IPS DF 19.7 (cell line): ENCODE data around the gene PCNX2.

ENCODE experiments used
- DNase-seq: peaks from one replicate; pipeline ENCODE4 v3.0.0-alpha.2; 2013; ENCODE audit warnings: low read depth, low spot score

The PCNX2 gene

GRCh38 chr1:232984577-232985425, 310.7 kb downstream of the PCNX2 start:
- DNase-seq, result no peak

GRCh38 chr1:232983817-232984567, 311.5 kb downstream of the PCNX2 start:
- no peak for DNase-seq

DNA sequence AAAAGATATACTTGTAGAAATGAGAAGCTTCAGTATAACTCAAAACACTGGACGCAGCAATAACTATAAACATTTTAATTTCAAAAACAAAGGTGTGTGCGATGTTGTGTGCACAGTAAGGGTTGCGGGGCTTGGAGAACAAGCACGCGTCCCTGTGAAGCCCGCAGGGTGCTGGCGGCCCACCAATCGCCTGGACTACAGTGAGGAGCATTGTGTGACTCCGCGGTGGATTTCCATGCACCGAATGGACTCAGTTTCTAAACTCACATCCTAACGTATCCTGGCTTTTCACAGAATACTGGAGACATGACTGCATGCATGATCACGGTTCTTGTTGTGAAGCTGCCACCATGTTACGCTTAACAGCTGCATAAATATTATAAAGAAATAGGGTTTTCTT, 312.1 kb downstream of the PCNX2 start:
- no peak for DNase-seq

- DNase-seq, result no peak
Measured at GRCh38 chr1:232982238-232982944, 313.1 kb downstream of the PCNX2 start.

GRCh38 chr1:232980986-232981560, 314.5 kb downstream of the PCNX2 start:
- no peak for DNase-seq

- DNase-seq, result no peak
Measured at GRCh38 chr1:232980355-232980978, 315.1 kb downstream of the PCNX2 start.

DNA sequence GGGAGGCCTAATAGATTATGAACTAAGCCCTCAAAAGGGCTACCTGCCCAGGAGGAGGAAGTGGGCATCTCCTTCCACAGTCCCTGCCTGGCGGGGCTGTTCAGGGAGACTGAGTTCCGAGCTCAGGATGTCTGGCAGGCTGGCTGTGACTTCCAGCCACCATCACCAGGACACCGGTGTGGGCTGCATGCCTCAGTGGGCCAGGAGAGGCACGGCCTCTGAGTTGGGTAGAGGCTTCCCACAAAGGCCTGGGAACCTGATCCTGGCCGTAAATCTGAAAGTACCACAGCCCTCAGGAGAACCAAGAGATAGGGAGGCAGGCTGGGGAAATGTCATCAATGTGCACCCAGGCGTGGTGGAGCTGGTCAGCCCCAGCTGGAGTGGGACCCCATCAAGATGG, 316.0 kb downstream of the PCNX2 start:
- DNase-seq, result no peak

GRCh38 chr1:232978815-232979214, 316.7 kb downstream of the PCNX2 start:
- DNase-seq, result no peak

- no peak for DNase-seq
Measured at GRCh38 chr1:232978091-232978634, 317.4 kb downstream of the PCNX2 start.

- no peak for DNase-seq
Measured at GRCh38 chr1:232974971-232975370, 320.6 kb downstream of the PCNX2 start.

GRCh38 chr1:232973652-232974611, 321.6 kb downstream of the PCNX2 start:
- no peak for DNase-seq

DNA sequence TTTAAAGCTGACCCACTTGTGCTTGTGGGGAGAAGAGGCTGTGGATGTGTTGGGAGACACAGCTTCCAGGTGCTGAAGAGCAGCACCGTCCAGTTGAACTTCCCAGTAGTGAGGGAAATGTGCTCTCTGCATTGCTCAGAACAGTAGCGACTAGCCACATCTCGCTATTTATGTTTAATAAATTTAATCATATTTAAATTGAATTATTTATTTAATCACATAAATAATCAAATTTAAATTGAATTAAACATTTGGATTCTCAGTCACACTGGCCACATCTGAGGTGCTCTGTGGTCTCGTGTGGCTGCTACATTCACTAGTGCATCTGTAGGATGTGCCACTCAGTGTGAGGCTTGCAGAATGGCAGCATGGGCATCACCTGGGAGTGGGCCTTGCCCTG, 325.0 kb downstream of the PCNX2 start:
- DNase-seq, result no peak

GRCh38 chr1:232969799-232970198, 325.7 kb downstream of the PCNX2 start:
- no peak for DNase-seq

GRCh38 chr1:232968965-232969364, 326.6 kb downstream of the PCNX2 start:
- no peak for DNase-seq

- no peak for DNase-seq
Measured at GRCh38 chr1:232968391-232968790, 327.1 kb downstream of the PCNX2 start.

DNA sequence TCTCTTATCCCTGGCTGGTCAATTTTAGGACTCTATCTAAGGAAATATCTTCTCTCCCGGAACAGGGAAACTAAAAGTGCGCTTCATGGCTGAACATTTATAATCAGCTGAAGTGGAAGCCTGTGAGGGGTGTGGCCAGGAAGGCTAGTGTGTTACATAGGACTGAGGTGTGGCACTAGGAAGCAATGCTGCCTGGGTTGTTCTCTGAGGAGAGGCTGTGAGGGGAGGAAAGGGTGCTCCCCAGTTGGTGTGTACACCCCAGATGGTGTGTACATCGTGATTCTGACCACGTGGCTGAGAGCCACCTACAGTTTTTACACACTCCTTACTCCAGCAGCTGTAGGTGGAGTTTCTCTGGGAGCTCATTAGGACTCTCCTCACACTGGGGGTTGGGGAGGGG, 328.9 kb downstream of the PCNX2 start:
- no peak for DNase-seq

DNA sequence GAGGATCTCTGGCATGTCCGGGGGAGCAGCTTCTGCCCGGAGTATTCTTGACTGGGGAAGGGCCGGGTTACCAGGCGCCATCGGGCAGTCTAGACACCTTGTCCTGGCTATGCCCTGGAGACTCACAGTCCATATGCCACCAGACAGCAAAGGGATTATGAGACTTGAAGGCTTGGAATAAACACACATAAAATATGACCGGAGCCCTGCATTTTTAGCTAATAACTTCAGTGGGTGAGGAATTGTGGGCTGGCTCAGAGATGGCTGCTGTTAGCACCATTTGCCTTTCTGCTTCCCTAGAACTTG, 329.7 kb downstream of the PCNX2 start:
- no peak for DNase-seq

- DNase-seq, result no peak
Measured at GRCh38 chr1:232965124-232965911, 330.2 kb downstream of the PCNX2 start.

DNA sequence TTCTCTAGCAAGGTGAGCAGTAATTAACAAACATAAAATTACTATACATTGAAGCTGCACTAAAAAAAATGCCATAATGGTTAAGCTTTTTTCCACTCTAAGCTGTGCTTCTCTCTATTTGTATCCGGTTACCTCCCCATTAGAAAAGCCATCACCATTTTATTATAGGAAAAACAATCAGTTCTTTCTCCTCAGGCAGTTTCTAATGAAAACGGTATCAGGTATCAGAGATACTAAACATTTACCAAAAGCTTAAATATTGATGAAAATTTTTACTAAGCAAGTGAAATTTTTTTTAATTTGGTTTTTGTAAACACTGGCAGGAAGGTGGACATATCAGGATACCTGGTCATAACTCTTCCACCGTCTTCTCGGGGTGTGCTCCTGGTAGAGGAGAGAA, 330.9 kb downstream of the PCNX2 start:
- DNase-seq, result no peak
